ENCODE data around the gene NFAM1.

Gene NFAM1

DNA sequence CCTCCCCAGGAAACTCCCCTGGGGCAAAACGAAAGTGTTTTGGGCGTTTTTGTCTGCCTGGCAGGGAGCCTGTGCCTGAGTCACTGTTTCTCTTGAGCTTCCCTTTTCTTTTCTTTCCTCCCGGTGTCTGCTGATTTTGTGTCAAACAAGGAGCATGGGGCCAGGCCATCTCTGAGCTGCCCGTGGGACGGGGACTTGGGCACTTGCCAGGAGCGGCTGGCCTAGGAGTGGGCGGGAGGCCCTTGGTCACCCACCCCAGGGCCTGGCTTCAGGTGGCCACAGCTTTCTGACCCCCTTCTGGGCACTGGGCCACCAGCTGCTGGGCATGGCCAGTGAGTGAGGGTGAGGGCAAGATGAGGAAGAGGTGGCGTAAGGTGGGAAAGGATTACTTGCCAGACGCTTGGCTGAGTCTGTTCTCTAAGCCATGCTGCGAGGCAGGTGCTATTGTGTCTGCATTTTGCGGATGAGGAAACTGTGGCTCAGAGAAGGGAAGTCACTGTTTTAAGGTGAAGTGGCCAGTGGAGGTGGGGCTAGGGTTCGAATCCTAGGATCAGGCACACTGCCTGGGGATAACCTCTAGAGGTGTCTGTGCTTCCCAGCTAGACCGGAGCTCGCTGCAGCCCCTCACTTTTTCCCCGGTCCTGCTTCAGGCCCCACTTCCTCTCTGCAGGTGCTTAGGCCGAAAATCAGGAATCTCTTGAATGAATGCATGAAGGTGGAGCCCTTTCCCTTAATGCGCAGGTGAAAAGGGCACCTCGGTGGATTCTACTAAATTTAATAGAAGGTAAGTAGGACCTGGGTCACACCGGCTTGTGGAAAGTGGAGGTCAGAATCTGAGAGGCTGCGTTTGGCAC, 7.8 kb upstream of the NFAM1 start:
- H3K9me2 ChIP-seq (replicated peaks; ENCODE audit: insufficient read depth, low read length), result no peaks in the 10 kb centered on the region

GRCh38 chr22:42439021-42439567, 6.9 kb upstream of the NFAM1 start:
- Histone ChIP-seq H3K9me2 (replicated peaks; ENCODE audit: insufficient read depth, low read length) (no peaks in the 10 kb centered on the region), H3F3A (ENCODE audit: insufficient read depth) (no peaks in the 10 kb centered on the region), H3K9me3 (ENCODE audit: insufficient read depth, low read length) (no peaks in the 10 kb centered on the region), H3K79me2 (ENCODE audit: insufficient read depth, low read length) (no peaks in the 10 kb centered on the region), H3K4me3 (ENCODE audit: insufficient read depth, low read length, poor library complexity, severe bottlenecking) (no peak overlapping the region), H3K27ac (ENCODE audit: low read depth, low read length) (no peak overlapping the region), H3K27me3 (ENCODE audit: low read length) (no peaks in the 10 kb centered on the region), H3K4me2 (ENCODE audit: low read depth, low read length, poor library complexity, severe bottlenecking) (no peak overlapping the region), H3K36me3 (ENCODE audit: low read length) (no peaks in the 10 kb centered on the region), H2AFZ (ENCODE audit: low read depth, low read length, severe bottlenecking) (no peak overlapping the region), H3K9ac (ENCODE audit: low read length) (no peak overlapping the region), H4K20me1 (ENCODE audit: low read depth, low read length) (no peaks in the 10 kb centered on the region)
- TF ChIP-seq EZH2phosphoT487 (conservative IDR thresholded peaks at IDR 0.05; ENCODE audit: low read length) (no peak), CTCF (IDR thresholded peaks at IDR 0.05; ENCODE audit: insufficient read depth, low read length, poor library complexity, severe bottlenecking) (no peak)

More for the DNA sequence above, 7.8 kb upstream of the NFAM1 start:
- TF ChIP-seq EZH2phosphoT487 (conservative IDR thresholded peaks at IDR 0.05; ENCODE audit: low read length) (no peak), CTCF (IDR thresholded peaks at IDR 0.05; ENCODE audit: insufficient read depth, low read length, poor library complexity, severe bottlenecking) (no peak)
- Histone ChIP-seq H3K4me3 (ENCODE audit: insufficient read depth, low read length, poor library complexity, severe bottlenecking) (no peak overlapping the region), H3K36me3 (ENCODE audit: low read length) (no peaks in the 10 kb centered on the region), H3K79me2 (ENCODE audit: insufficient read depth, low read length) (no peaks in the 10 kb centered on the region), H3K9ac (ENCODE audit: low read length) (no peak overlapping the region), H3K27ac (ENCODE audit: low read depth, low read length) (no peak overlapping the region), H3K27me3 (ENCODE audit: low read length) (no peaks in the 10 kb centered on the region), H3F3A (ENCODE audit: insufficient read depth) (no peaks in the 10 kb centered on the region), H2AFZ (ENCODE audit: low read depth, low read length, severe bottlenecking) (no peak overlapping the region), H3K9me3 (ENCODE audit: insufficient read depth, low read length) (no peaks in the 10 kb centered on the region), H3K4me2 (ENCODE audit: low read depth, low read length, poor library complexity, severe bottlenecking) (no peak overlapping the region), H4K20me1 (ENCODE audit: low read depth, low read length) (no peaks in the 10 kb centered on the region)

DNA sequence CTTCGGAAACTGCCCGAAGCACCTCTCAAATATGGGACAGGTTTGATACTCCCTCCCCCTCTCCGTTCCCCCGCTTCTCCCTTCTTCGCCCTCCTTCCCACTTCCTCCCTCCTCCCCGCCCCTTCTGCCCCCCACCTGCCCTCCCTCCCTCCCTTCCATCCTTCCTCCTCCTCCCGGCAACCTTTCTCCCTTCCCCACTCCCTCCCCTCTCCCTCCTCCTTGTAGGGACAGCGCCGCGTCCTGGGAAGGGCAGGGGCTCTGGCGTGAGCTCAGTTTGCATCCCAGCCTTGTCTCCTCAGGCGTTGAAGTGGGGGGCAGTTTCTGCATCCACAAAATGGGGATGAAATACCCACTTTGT, 6.1 kb upstream of the NFAM1 start:
- Histone ChIP-seq H3K4me2 (ENCODE audit: low read depth, low read length, poor library complexity, severe bottlenecking) (peak overlapping the region; percentile 57), H3K27me3 (ENCODE audit: low read length) (no peaks in the 10 kb centered on the region), H3K9me2 (replicated peaks; ENCODE audit: insufficient read depth, low read length) (no peaks in the 10 kb centered on the region), H3K9ac (ENCODE audit: low read length) (no peak overlapping the region), H3K9me3 (ENCODE audit: insufficient read depth, low read length) (no peaks in the 10 kb centered on the region), H3K79me2 (ENCODE audit: insufficient read depth, low read length) (no peaks in the 10 kb centered on the region), H3K27ac (ENCODE audit: low read depth, low read length) (no peak overlapping the region), H4K20me1 (ENCODE audit: low read depth, low read length) (no peaks in the 10 kb centered on the region), H3K36me3 (ENCODE audit: low read length) (no peaks in the 10 kb centered on the region), H3F3A (ENCODE audit: insufficient read depth) (no peaks in the 10 kb centered on the region), H3K4me3 (ENCODE audit: insufficient read depth, low read length, poor library complexity, severe bottlenecking) (no peak overlapping the region), H2AFZ (ENCODE audit: low read depth, low read length, severe bottlenecking) (no peak overlapping the region)
- TF ChIP-seq CTCF (IDR thresholded peaks at IDR 0.05; ENCODE audit: insufficient read depth, low read length, poor library complexity, severe bottlenecking) (no peak), EZH2phosphoT487 (conservative IDR thresholded peaks at IDR 0.05; ENCODE audit: low read length) (no peak)
